Endothelial cell of umbilical vein (primary cell): ENCODE results near the gene PADI1. TPM values are rescaled to one million over a fixed set of nuclear protein-coding genes. Genes with fewer than 3 reads are reported as not detected.

Source experiments
- BruUV-seq: library from RNA; stranded (reverse); fragments of 400-500 nt; replicated peaks from 2 replicates; lab custom pipeline; 2021; lab: Mats Ljungman, UMichigan
- CTCF ChIA-PET: fragments of 300-600, 350-600 bp; sonication (Branson Sonifier 250); formaldehyde crosslinking; loops from one replicate; lab custom pipeline; 2021; ENCODE audit warnings: antibody characterized with exemption, inconsistent platforms; lab: Charles Lee
- POLR2A ChIA-PET: fragments of 300-600, 350-600 bp; sonication (Branson Sonifier 250); formaldehyde crosslinking; loops from one replicate; lab custom pipeline; 2021; ENCODE audit warnings: antibody characterized with exemption, inconsistent platforms; lab: Charles Lee
- DNase-seq: peaks from one replicate; pipeline ENCODE4 v3.0.0-alpha.2; 2011; ENCODE audit warnings: low read depth, low spot score
- FAIRE-seq: peaks from 2 replicates; lab custom pipeline; 2011; peaks lifted over from hg19 to GRCh38; lab: Jason Lieb, UNC
- H2AFZ ChIP-seq: 2 replicates; pipeline ENCODE4 v1.6.0; 2012; ENCODE audit warnings: low read depth, low read length, control low read depth, inconsistent platforms
- H3K27ac ChIP-seq: 2 replicates; pipeline ENCODE4 v1.5.1; 2011; ENCODE audit warnings: low read depth, mild to moderate bottlenecking, control low read depth, low read length, moderate library complexity; ENCODE audit not compliant: insufficient read depth
- H3K27me3 ChIP-seq, 2 experiments: 2 replicates each; pipeline versions ENCODE4 v1.6.0 to v1.6.1; 2011; ENCODE audit warnings: low read length in 2 of 2, mixed read lengths in 1 of 2; ENCODE audit not compliant: control insufficient read depth in 2 of 2, insufficient read depth in 2 of 2
- H3K36me3 ChIP-seq, 2 experiments: 2 replicates in 1 of 2; 3 replicates in 1 of 2; pipeline ENCODE4 v1.5.1; 2011; ENCODE audit warnings: low read length in 2 of 2, mild to moderate bottlenecking in 1 of 2, moderate library complexity in 1 of 2; ENCODE audit not compliant: control insufficient read depth in 2 of 2, insufficient read depth in 2 of 2; ENCODE audit errors: extremely low read depth in 1 of 2
- H3K4me1 ChIP-seq: 3 replicates; pipeline ENCODE4 v1.5.1; 2011; ENCODE audit warnings: mild to moderate bottlenecking, low read length; ENCODE audit not compliant: control insufficient read depth, insufficient read depth; ENCODE audit errors: extremely low read depth
- H3K4me2 ChIP-seq: 2 replicates; pipeline ENCODE4 v1.6.1; 2011; ENCODE audit warnings: low read length, control low read depth, mixed read lengths; ENCODE audit not compliant: insufficient read depth
- H3K4me3 ChIP-seq, 3 experiments: fragments of 200-600 bp in 1 of 3; sonication (generic), shearing (Covaris generic) in 1 of 3; replicated peaks in 1 of 3; 2 replicates each; pipeline ENCODE4 v1.5.1; 2011 to 2016; ENCODE audit warnings: control low read depth in 3 of 3, low read length in 3 of 3, mild to moderate bottlenecking in 2 of 3, inconsistent platforms in 1 of 3, low read depth in 1 of 3, moderate library complexity in 1 of 3; ENCODE audit not compliant: insufficient read depth in 1 of 3
- H3K79me2 ChIP-seq: 2 replicates; pipeline ENCODE4 v1.6.0; 2012; ENCODE audit warnings: low read length, inconsistent platforms; ENCODE audit not compliant: control insufficient read depth, insufficient read depth
- H3K9ac ChIP-seq: replicated peaks from 2 replicates; pipeline ENCODE3; 2011; ENCODE audit warnings: low read length, control low read depth; ENCODE audit not compliant: insufficient read depth; ENCODE audit errors: extremely low read depth
- H3K9me1 ChIP-seq: replicated peaks from 3 replicates; pipeline ENCODE4 v1.6.0; 2011; ENCODE audit warnings: mild to moderate bottlenecking, low read length; ENCODE audit not compliant: control insufficient read depth, insufficient read depth; ENCODE audit errors: extremely low read depth
- H3K9me3 ChIP-seq: replicated peaks from 2 replicates; pipeline ENCODE4 v1.5.1; 2012; ENCODE audit warnings: low read length, inconsistent platforms; ENCODE audit not compliant: control insufficient read depth, insufficient read depth
- H4K20me1 ChIP-seq: replicated peaks from 2 replicates; pipeline ENCODE3; 2011; ENCODE audit warnings: mild to moderate bottlenecking, low read length; ENCODE audit not compliant: control insufficient read depth, insufficient read depth; ENCODE audit errors: extremely low read depth
- CTCF ChIP-seq, 2 donors: IDR thresholded peaks; 1 replicate in 1 of 2; 2 replicates in 1 of 2; pipeline ENCODE4 v1.5.1; 2011; ENCODE audit warnings: low read length in 2 of 2, mild to moderate bottlenecking in 2 of 2, moderate library complexity in 2 of 2, control low read depth in 1 of 2, inconsistent platforms in 1 of 2, low read depth in 1 of 2; ENCODE audit not compliant: insufficient read depth in 1 of 2; ENCODE audit errors: extremely low read depth in 1 of 2
- EZH2 ChIP-seq: IDR thresholded peaks from 2 replicates; pipeline ENCODE4 v1.6.1; 2012; ENCODE audit warnings: borderline replicate concordance, low read depth, mild to moderate bottlenecking, moderate library complexity, low read length, inconsistent platforms; ENCODE audit not compliant: severe bottlenecking
- FOS ChIP-seq: IDR thresholded peaks from 2 replicates; pipeline ENCODE4 v1.6.1; 2011; ENCODE audit warnings: mild to moderate bottlenecking, low read length, moderate library complexity, borderline replicate concordance; ENCODE audit not compliant: insufficient read depth
- GATA2 ChIP-seq: IDR thresholded peaks from 2 replicates; pipeline ENCODE4 v1.7.0; 2011; ENCODE audit warnings: low read depth, mild to moderate bottlenecking, moderate library complexity, mixed read lengths, low read length; ENCODE audit not compliant: insufficient read length, insufficient read depth
- JUN ChIP-seq: IDR thresholded peaks from 2 replicates; pipeline ENCODE4 v1.6.1; 2011; ENCODE audit warnings: borderline replicate concordance, low read depth; ENCODE audit not compliant: insufficient read length, insufficient read depth
- MYC ChIP-seq: IDR thresholded peaks from one replicate; pipeline ENCODE4 v1.6.1; 2011; ENCODE audit warnings: mild to moderate bottlenecking, low read depth, low read length
- POLR2A ChIP-seq: IDR thresholded peaks from 2 replicates; pipeline ENCODE4 v1.6.1; 2012; ENCODE audit warnings: low read depth, mild to moderate bottlenecking, control low read depth, low read length
- POLR2AphosphoS5 ChIP-seq: IDR thresholded peaks from 2 replicates; pipeline ENCODE4 v1.6.1; 2012; ENCODE audit warnings: low read depth, mild to moderate bottlenecking, control low read depth, low read length, moderate library complexity; ENCODE audit not compliant: insufficient read depth
- dilution Hi-C: fragments of 300-500 bp; cut with MboI; formaldehyde crosslinking; loops from one replicate; pipeline ENCODE4 v1.15.0; 2019; ENCODE audit warnings: low sequenced_read_pairs; ENCODE audit not compliant: extremely low pct_ligation_motif_present
- intact Hi-C: fragments of 100-400 bp; cut with micrococcal nuclease; formaldehyde crosslinking; loops from one replicate; pipeline ENCODE4 v1.10.0; 2022
- polyA plus RNA-seq, 4 experiments: library from polyadenylated mRNA; depleted of rRNA in 3 of 4; stranded (reverse) in 3 of 4; unstranded in 1 of 4; fragments of >200 nt; gene quantifications; 2 replicates each; pipeline versions ENCODE4 v1.2.1 to v1.2.3, GENCODE V29; 2011 to 2012; ENCODE audit warnings: missing spikeins in 1 of 4
- total RNA-seq: library from RNA; stranded (reverse); gene quantifications from 2 replicates; pipeline ENCODE4 v1.2.3, GENCODE V29; 2021
- TF ChIP-seq, protein P1 (sequence below): IDR thresholded peaks from 2 replicates; pipeline ENCODE4 v1.6.1; 2011; ENCODE audit not compliant: insufficient read depth, insufficient read length

The PADI1 gene
- total and polyA plus RNA-seq, 2 donors (not counting 3 experiments of a cell fraction or from before 2014, with no cell fraction given), result 0.01 TPM; not detected in 1

GRCh38 chr1:17265950-17266349 lies 61.0 kb downstream of the PADI1 start:
- FAIRE-seq (no peak), DNase-seq (no peak)
- ChIA-PET CTCF (no interaction called here), POLR2A (no interaction called here)
- no TSS peak for BruUV-seq
- H3K4me1 ChIP-seq, result no peaks in the 10 kb centered on the region
- dilution Hi-C loops (no loop called here), intact Hi-C loops (no loop called here)
- TF ChIP-seq POLR2A, result no peak
- no peak for TF ChIP-seq POLR2AphosphoS5
- no peak for TF ChIP-seq CTCF (IDR thresholded peaks at IDR 0.05; ENCODE audit: extremely low read depth in 1 of 2, insufficient read depth in 1 of 2, low read depth in 1 of 2, low read length in 2 of 2)
- no peak for TF ChIP-seq GATA2
- TF ChIP-seq MYC, result no peak
- TF ChIP-seq, protein P1, sequence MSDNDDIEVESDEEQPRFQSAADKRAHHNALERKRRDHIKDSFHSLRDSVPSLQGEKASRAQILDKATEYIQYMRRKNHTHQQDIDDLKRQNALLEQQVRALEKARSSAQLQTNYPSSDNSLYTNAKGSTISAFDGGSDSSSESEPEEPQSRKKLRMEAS, result no peak
- no peak for TF ChIP-seq EZH2
- no peak for TF ChIP-seq FOS
- TF ChIP-seq JUN, result no peak
- no peaks in the 10 kb centered on the region for H4K20me1 ChIP-seq
- H3K9ac ChIP-seq, result no peak overlapping the region
- H2AFZ ChIP-seq, result no peak overlapping the region
- H3K9me1 ChIP-seq, result no peaks in the 10 kb centered on the region
- H3K4me3 ChIP-seq, result no peak overlapping the region
- H3K4me2 ChIP-seq, result no peak overlapping the region
- H3K36me3 ChIP-seq, result no peaks in the 10 kb centered on the region
- no peaks in the 10 kb centered on the region for H3K9me3 ChIP-seq
- H3K27me3 ChIP-seq, result peaks cover 0 to 8% of the 10 kb centered on the region in 2 experiments
- H3K27ac ChIP-seq, result no peak overlapping the region
- no peaks in the 10 kb centered on the region for H3K79me2 ChIP-seq
